Stimulated activated CD8-positive, alpha-beta memory T cell treated with anti-CD3 and anti-CD28 coated beads, Interleukin-4, amount 100 ng/mL, for 4 hours (primary cell): Measurements from ENCODE around the gene CASKIN1.
"Not testable (repeated sequence)": the region's sequence is repeated elsewhere in the genome, so short reads cannot be mapped to it uniquely, and the experiment has no call there.

Experiments used
- DNase-seq, 2 donors: peaks; one replicate each; pipeline ENCODE4 v3.0.0-alpha.2; 2020; ENCODE audit warnings: low read depth in 2 of 2, low spot score in 1 of 2

CASKIN1 gene

DNA sequence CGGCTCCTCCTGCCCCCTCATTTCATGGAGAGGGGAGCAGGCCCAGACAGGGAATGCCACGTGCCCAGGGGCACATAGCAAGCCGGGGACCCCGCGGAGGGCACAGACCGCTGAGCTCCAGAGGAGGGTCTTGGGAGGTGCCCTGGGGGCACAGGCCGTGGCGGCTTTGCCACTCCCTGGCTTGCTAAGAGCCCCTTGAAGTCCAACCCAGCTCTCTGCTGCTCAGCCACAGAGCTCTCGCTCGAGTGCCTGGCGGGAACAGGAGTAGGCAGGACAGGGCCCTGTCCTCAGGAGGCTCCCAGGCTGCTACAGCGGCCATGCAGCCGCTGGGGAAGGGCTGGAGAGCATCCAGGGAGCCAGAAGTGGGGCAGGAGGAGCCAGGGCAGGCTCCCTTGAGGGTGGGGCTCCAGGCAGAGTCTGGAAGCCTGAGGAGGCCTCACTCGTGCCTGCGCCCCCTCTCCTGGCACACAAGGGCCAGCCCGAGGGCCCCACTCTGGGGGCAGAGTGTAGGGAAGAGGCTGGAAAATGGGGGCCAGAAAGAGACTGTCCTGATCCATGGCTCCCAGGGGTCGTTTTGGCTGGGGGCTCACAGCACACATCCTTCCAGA lies 52.4 kb downstream of the CASKIN1 start:
- DNase-seq = no peak

DNA sequence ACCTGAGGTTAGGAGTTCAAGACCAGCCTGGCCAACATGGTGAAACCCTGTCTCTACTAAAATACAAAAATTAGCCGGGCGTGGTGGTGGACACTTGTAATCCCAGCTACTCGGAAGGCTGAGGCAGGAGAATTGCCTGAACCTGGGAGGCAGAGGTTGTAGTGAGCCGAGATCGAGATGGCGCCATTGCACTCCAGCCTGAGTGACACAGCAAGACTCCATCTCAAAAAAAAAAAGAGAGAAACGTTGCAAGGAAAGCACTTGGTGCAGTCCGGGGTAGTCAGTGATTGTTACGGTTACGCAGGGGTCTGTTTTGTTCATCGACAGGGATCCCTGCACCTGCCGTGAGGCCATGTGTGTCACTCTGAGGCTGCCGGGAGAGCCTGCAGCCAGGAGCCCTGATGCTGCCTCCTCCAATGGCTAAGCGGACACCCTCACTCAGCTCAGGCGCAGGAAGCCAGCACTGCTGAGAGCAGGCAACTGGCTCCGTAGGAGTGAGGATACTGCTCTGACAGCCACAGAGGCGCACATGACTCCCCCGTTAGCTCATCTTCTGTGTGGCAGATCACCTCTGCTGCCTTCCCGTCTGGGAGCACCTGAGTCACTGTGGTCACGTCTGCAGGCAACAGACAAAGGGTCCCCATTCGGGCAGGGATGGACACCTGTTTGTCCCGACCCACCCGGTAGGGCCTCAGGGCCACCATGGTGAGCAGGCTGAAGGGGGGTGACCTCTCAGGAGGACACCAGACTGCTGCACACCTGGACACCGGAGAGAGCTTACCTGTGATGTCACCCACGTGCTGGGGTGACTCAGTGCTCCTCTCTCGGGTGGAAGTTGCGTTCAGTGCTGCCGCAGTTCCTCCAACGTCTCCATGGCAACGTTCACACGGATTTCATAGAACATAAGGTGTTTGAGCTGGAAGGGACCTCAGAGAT lies 53.2 kb downstream of the CASKIN1 start:
- no peak for DNase-seq

GRCh38 chr16:2135770-2136490 lies 60.5 kb downstream of the CASKIN1 start, which contains the start of gene PKD1:
Gene PKD1 (minus strand): TSS chr16:2135898. CDS start chr16:2135689, 209 bp downstream.
- peak; percentile 92 to 97 for DNase-seq

- DNase-seq = not testable (repeated sequence)
These were observed 61.3 kb downstream of the CASKIN1 start for GRCh38 chr16:2135071-2135470.

- DNase-seq = not testable (repeated sequence)
These were observed 62.6 kb downstream of the CASKIN1 start for GRCh38 chr16:2133797-2134196.

- DNase-seq = not testable (repeated sequence)
These were observed 66.4 kb downstream of the CASKIN1 start for GRCh38 chr16:2129890-2130447.

DNA sequence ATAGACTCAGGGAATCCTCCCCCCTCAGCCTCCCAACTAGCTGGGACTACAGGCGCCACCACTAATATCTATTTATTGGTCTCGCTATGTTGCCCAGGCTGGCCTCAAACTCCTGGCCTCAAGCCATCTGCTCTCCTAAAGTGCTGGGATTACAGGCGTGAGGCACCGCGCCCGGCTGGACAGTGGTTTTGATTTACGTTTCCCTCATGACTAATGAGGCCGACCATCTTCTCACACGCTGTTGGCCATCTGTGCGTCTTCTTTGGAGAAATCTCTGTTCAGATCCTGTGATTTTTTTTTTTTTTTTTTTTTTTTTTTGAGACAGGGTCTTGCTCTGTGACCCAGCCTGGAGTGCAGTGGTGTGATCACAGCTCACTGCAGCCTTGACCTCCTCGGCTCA lies 67.2 kb downstream of the CASKIN1 start:
- not testable (repeated sequence) for DNase-seq

DNA sequence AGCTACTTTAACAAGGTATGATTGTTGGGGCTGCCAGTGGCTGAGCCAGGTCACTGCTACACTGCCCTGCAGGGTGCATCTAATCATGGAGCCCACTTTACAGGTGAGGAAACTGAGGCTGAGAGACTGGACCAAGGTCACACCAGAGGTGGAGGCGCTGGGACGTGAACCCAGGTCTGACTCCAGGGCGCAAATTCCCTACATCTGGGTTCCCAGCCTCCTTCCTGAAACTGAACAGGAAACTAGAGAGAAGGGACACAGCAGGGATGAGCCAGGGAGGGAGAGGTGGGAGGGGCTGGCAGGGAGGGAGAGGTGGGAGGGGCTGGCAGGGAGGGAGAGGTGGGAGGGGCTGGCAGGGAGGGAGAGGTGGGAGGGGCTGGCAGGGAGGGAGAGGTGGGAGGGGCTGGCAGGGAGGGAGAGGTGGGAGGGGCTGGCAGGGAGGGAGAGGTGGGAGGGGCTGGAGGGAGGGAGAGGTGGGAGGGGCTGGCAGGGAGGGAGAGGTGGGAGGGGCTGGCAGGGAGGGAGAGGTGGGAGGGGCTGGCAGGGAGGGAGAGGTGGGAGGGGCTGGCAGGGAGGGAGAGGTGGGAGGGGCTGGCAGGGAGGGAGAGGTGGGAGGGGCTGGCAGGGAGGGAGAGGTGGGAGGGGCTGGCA lies 68.7 kb downstream of the CASKIN1 start:
- not testable (repeated sequence) for DNase-seq
